B cell (primary cell): ENCODE measurements around the gene MOSPD3. TPM values are rescaled to one million over a fixed set of nuclear protein-coding genes. Genes with fewer than 3 reads are reported as not detected.

Experiments
- ATAC-seq: fragments of 200-7000 bp; cut with Tn5 transposase; one replicate; pipeline ENCODE4 v1.10.0; 2021; ENCODE audit warnings: low read depth, mild to moderate bottlenecking, moderate number of reproducible peaks, moderate library complexity
- CTCF ChIA-PET: fragments of 350-600 bp; sonication (Branson Sonifier 250); formaldehyde crosslinking; loops from one replicate; lab custom pipeline; 2021; ENCODE audit warnings: antibody characterized with exemption, inconsistent platforms; lab: Charles Lee
- POLR2A ChIA-PET: fragments of 350-600 bp; sonication (Branson Sonifier 250); formaldehyde crosslinking; loops from one replicate; lab custom pipeline; 2021; ENCODE audit warnings: antibody characterized with exemption; lab: Charles Lee
- DNase-seq: peaks from one replicate; pipeline ENCODE4 v3.0.0; 2013
- H2AFZ ChIP-seq: 2 replicates; pipeline ENCODE4 v1.6.1; 2012; ENCODE audit warnings: mild to moderate bottlenecking, low read depth, low read length; ENCODE audit not compliant: insufficient read depth, poor library complexity, severe bottlenecking
- H3K27ac ChIP-seq, 2 donors: 1 replicate in 1 of 2; 2 replicates in 1 of 2; pipeline ENCODE4 v1.5.1; 2012 to 2013; ENCODE audit warnings: low read length in 2 of 2, mild to moderate bottlenecking in 2 of 2, moderate library complexity in 1 of 2
- H3K27me3 ChIP-seq, 4 experiments: fragments of 200-600 bp in 1 of 4; sonication (generic) in 1 of 4; replicated peaks in 1 of 4; 1 replicate in 2 of 4; 2 replicates in 2 of 4; pipeline versions ENCODE4 v1.6.1 to v1.7.0; 2013 to 2016; ENCODE audit warnings: low read length in 3 of 4, mild to moderate bottlenecking in 2 of 4, mixed read lengths in 1 of 4, moderate library complexity in 1 of 4; ENCODE audit not compliant: insufficient read depth in 4 of 4, control insufficient read depth in 3 of 4; ENCODE audit errors: control extremely low read depth in 1 of 4
- H3K36me3 ChIP-seq, 2 experiments: replicated peaks in 1 of 2; 1 replicate in 1 of 2; 2 replicates in 1 of 2; pipeline versions ENCODE4 v1.6.1 to v1.7.1; 2013; ENCODE audit warnings: low read length in 1 of 2; ENCODE audit not compliant: insufficient read depth in 2 of 2, control insufficient read depth in 1 of 2; ENCODE audit errors: control extremely low read depth in 1 of 2, extremely low read depth in 1 of 2
- H3K4me1 ChIP-seq, 2 donors: fragments of 200-600 bp in 1 of 2; sonication (generic) in 1 of 2; 1 replicate in 1 of 2; 2 replicates in 1 of 2; pipeline versions ENCODE4 v1.5.1 to v1.6.1; 2013 to 2017; ENCODE audit warnings: low read length in 2 of 2; ENCODE audit not compliant: control insufficient read depth in 2 of 2, insufficient read depth in 2 of 2
- H3K4me2 ChIP-seq: replicated peaks from 2 replicates; pipeline ENCODE3; 2012; ENCODE audit warnings: mild to moderate bottlenecking, low read depth, low read length; ENCODE audit not compliant: poor library complexity, severe bottlenecking
- H3K4me3 ChIP-seq, 5 experiments: fragments of 200-600 bp in 1 of 5; sonication (generic) in 1 of 5; 1 replicate in 3 of 5; 2 replicates in 2 of 5; pipeline versions ENCODE4 v1.5.1 to v1.7.0; 2011 to 2016; ENCODE audit warnings: low read length in 4 of 5, mild to moderate bottlenecking in 4 of 5, low read depth in 2 of 5, control low read depth in 1 of 5, moderate library complexity in 1 of 5; ENCODE audit not compliant: insufficient read depth in 1 of 5; ENCODE audit errors: control extremely low read depth in 1 of 5, extremely low read depth in 1 of 5
- H3K79me2 ChIP-seq: fragments of 200-600 bp; sonication (generic); one replicate; pipeline ENCODE4 v1.6.0; 2016; ENCODE audit warnings: low read length; ENCODE audit not compliant: control insufficient read depth, insufficient read depth
- H3K9ac ChIP-seq: fragments of 200-600 bp; sonication (generic); 2 replicates; pipeline ENCODE4 v1.6.1; 2017; ENCODE audit warnings: mild to moderate bottlenecking, low read length, moderate library complexity
- H3K9me3 ChIP-seq, 3 donors: one replicate each; pipeline versions ENCODE4 v1.6.1 to v1.7.1; 2013; ENCODE audit warnings: low read length in 2 of 3; ENCODE audit not compliant: control insufficient read depth in 2 of 3, insufficient read depth in 1 of 3; ENCODE audit errors: control extremely low read depth in 1 of 3
- H4K20me1 ChIP-seq: 2 replicates; pipeline ENCODE4 v1.6.0; 2012; ENCODE audit warnings: mild to moderate bottlenecking, low read length; ENCODE audit not compliant: insufficient read depth, control insufficient read depth, poor library complexity, severe bottlenecking
- H3K27ac Mint-ChIP-seq: one replicate; pipeline ENCODE4 v1.8.0; 2021; ENCODE audit warnings: mixed read lengths
- H3K27me3 Mint-ChIP-seq: one replicate; pipeline ENCODE4 v1.8.0; 2021; ENCODE audit warnings: mixed read lengths
- H3K4me1 Mint-ChIP-seq: one replicate; pipeline ENCODE4 v1.8.0; 2021; ENCODE audit warnings: mixed read lengths
- H3K4me3 Mint-ChIP-seq: one replicate; pipeline ENCODE4 v1.8.0; 2021; ENCODE audit warnings: mixed read lengths
- H3K9me3 Mint-ChIP-seq: one replicate; pipeline ENCODE4 v1.8.0; 2022; ENCODE audit warnings: mixed read lengths; ENCODE audit not compliant: insufficient read depth
- EZH2 ChIP-seq: IDR thresholded peaks from 2 replicates; pipeline ENCODE4 v1.6.1; 2012; ENCODE audit warnings: borderline replicate concordance, low read depth, mild to moderate bottlenecking, moderate library complexity, low read length; ENCODE audit not compliant: insufficient read depth, poor library complexity, severe bottlenecking
- WGBS: methylation state at CpG from one replicate; pipeline ENCODE4 v1.1.5; 2013; ENCODE audit warnings: missing lambda C conversion rate; ENCODE audit not compliant: insufficient coverage; 5-methylcytosine and 5-hydroxymethylcytosine counted together
- intact Hi-C: fragments of 100-400 bp; cut with micrococcal nuclease; formaldehyde crosslinking; loops from one replicate; pipeline ENCODE4 v1.10.0; 2022
- polyA plus RNA-seq: library from polyadenylated mRNA; depleted of rRNA; stranded (reverse); fragments of >200 nt; gene quantifications from 2 replicates; pipeline ENCODE4 v1.2.3, GENCODE V29; 2012
- total RNA-seq, 2 donors: library from RNA; stranded (reverse); fragments of 120-200 nt in 1 of 2; gene quantifications; 1 replicate in 1 of 2; 2 replicates in 1 of 2; pipeline versions ENCODE4 v1.2.3 to v1.2.4, GENCODE V29; 2013 to 2022
- TF ChIP-seq, protein P1 (sequence below): fragments of 200-600 bp; IDR thresholded peaks from one replicate; pipeline ENCODE4 v1.8.0; 2022; ENCODE audit warnings: antibody characterized with exemption, mild to moderate bottlenecking

The MOSPD3 gene
- total and polyA plus RNA-seq, 2 donors (not counting 1 experiment from before 2014, with no cell fraction given): 18.8 to 19.2 TPM

DNA sequence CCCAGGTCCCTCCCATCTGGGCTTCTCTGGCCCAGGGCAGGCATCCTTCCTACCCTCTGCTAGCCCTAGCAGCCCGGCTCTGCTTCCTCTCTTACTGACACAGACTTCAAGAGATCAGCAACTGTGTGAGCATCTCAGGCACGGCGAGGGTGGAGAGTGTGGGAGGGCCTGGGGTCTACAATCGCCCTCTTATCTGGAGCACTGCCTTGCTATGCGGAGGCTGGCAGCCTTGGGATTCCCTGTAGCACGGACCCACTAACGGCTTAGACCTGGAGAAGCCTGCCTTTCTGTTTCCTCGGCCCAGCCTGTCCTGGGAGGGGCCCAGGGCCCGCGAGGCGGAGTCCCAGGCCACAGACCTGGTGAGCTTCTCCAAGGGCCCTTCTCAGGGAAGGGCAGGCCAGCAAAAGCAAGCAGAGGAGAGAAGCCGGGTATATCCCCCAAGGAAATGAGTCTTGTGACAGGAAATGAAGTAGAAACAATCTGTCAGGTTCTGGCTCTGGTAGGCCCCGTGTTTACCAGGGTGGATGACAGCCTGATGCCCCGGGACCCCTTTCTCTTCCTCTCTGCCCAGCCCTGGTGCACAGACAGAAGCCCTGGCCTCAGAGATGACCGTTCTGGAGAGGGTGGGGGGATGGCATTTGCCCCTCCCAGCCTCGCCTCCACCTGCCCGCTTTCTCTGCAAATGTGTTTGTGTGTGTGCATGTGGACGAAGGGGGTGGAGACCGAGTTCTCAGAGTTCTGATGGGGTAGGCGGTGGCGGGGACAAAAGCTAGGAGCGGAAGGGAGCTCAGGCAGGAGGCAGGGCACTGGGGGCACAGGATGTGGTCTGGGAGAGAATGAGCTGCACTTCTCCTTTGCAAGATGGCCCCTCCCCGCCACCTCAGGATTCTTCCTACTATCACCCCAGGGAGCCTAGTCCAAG, 28.9 kb upstream of the MOSPD3 start:
- no peaks in the 10 kb centered on the region for H3K9me3 Mint-ChIP-seq
- H3K4me1 Mint-ChIP-seq: peaks cover 44% of the 10 kb centered on the region
- TF ChIP-seq EZH2: no peak
- TF ChIP-seq, protein P1, sequence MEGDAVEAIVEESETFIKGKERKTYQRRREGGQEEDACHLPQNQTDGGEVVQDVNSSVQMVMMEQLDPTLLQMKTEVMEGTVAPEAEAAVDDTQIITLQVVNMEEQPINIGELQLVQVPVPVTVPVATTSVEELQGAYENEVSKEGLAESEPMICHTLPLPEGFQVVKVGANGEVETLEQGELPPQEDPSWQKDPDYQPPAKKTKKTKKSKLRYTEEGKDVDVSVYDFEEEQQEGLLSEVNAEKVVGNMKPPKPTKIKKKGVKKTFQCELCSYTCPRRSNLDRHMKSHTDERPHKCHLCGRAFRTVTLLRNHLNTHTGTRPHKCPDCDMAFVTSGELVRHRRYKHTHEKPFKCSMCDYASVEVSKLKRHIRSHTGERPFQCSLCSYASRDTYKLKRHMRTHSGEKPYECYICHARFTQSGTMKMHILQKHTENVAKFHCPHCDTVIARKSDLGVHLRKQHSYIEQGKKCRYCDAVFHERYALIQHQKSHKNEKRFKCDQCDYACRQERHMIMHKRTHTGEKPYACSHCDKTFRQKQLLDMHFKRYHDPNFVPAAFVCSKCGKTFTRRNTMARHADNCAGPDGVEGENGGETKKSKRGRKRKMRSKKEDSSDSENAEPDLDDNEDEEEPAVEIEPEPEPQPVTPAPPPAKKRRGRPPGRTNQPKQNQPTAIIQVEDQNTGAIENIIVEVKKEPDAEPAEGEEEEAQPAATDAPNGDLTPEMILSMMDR: no peak
- H3K27ac ChIP-seq: peak overlapping the region; percentile 94 to 97
- H3K9ac ChIP-seq: peak overlapping the region; percentile 82
- H2AFZ ChIP-seq: peak overlapping the region; percentile 57
- H4K20me1 ChIP-seq: peaks cover 60% of the 10 kb centered on the region
- ATAC-seq (no peak), DNase-seq (peak; percentile 84)
- no peaks in the 10 kb centered on the region for H3K27me3 Mint-ChIP-seq
- peaks cover 27 to 38% of the 10 kb centered on the region in 2 donors for H3K4me1 ChIP-seq
- no peaks in the 10 kb centered on the region for H3K9me3 ChIP-seq
- peak overlapping the region; percentile 98 for H3K4me3 Mint-ChIP-seq
- peak overlapping the region; percentile 99 for H3K27ac Mint-ChIP-seq
- WGBS: 4% methylated on average over 15 of the region's 23 CpGs
- no peaks in the 10 kb centered on the region for H3K27me3 ChIP-seq
- ChIA-PET CTCF (interaction anchor here (0.7 to 11.1 kb wide), 8 partner anchors 12 to 214 kb away, joined by 3 to 226 read pairs (median 4); partner anchors contain the start of genes MOSPD3 and POP7), POLR2A (interaction anchor here (0.6 to 2.5 kb wide), 11 partner anchors 13 to 155 kb away, joined by 3 to 16 read pairs (median 4); partner anchors contain the start of genes AGFG2, MEPCE, PCOLCE and TSC22D4)
- H3K4me2 ChIP-seq: peak overlapping the region; percentile 92
- intact Hi-C loops: loop anchor here (1.0 kb wide), 1 partner anchor 13 kb away; no protein-coding TSS in a partner anchor
- peak overlapping the region; percentile 69 to 87 (median 82) for H3K4me3 ChIP-seq
- H3K79me2 ChIP-seq: peaks cover 60% of the 10 kb centered on the region
- peaks cover 0 to 45% of the 10 kb centered on the region in 2 experiments for H3K36me3 ChIP-seq
